Peyer's patch (tissue), 4 donors: ENCODE data around the gene PIKFYVE.

Experiments used
- CTCF ChIP-seq, 6 experiments: fragments of 450-650 bp in 4 of 6; fragments of 200-600 bp in 2 of 6; sonication (generic) in 1 of 6; IDR thresholded peaks; one replicate each; pipeline ENCODE4 v1.5.1; 2017 to 2019; ENCODE audit warnings: antibody characterized with exemption in 6 of 6, mild to moderate bottlenecking in 3 of 6, moderate library complexity in 1 of 6
- POLR2A ChIP-seq, 2 donors: fragments of 450-650 bp; IDR thresholded peaks; one replicate each; pipeline ENCODE4 v1.5.1; 2017; ENCODE audit warnings: antibody characterized with exemption in 2 of 2, mild to moderate bottlenecking in 2 of 2, moderate library complexity in 2 of 2

DNA sequence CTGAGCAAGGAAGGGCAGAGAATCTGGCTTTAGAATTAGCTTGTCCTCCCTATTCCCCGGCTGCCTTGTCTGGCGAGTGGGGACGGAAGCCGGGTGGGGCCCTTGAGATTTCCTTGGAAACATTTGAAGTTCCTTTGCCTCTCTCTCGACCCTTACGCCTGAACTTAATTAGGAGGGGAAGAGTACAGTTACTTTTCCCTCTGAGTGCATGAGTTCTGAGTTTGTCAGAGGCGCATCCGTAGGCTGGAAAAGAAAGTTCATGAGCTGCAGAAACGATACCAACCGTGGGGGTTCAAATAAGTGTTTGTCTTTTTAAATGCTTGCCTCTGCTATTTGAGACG is 468 bp downstream of the PIKFYVE start:
- no peak for TF ChIP-seq POLR2A (IDR thresholded peaks at IDR 0.05)
- TF ChIP-seq CTCF (IDR thresholded peaks at IDR 0.05) = no peak
